ENCODE data around the gene CCL8.

- TF ChIP-seq EZH2phosphoT487 (IDR thresholded peaks at IDR 0.05; ENCODE audit: low read depth, severe bottlenecking, unreplicated experiment) = no peak
- TF ChIP-seq, protein P1, sequence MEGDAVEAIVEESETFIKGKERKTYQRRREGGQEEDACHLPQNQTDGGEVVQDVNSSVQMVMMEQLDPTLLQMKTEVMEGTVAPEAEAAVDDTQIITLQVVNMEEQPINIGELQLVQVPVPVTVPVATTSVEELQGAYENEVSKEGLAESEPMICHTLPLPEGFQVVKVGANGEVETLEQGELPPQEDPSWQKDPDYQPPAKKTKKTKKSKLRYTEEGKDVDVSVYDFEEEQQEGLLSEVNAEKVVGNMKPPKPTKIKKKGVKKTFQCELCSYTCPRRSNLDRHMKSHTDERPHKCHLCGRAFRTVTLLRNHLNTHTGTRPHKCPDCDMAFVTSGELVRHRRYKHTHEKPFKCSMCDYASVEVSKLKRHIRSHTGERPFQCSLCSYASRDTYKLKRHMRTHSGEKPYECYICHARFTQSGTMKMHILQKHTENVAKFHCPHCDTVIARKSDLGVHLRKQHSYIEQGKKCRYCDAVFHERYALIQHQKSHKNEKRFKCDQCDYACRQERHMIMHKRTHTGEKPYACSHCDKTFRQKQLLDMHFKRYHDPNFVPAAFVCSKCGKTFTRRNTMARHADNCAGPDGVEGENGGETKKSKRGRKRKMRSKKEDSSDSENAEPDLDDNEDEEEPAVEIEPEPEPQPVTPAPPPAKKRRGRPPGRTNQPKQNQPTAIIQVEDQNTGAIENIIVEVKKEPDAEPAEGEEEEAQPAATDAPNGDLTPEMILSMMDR (IDR thresholded peaks at IDR 0.05; ENCODE audit: poor library complexity) = no peak
These were observed 47.4 kb downstream of the CCL8 start for GRCh38 chr17:34366529-34367107.

Data from hepatocyte (in vitro differentiated cells).